SU-DHL-6 (cell line): Measurements from ENCODE around the gene BNC2.

Experiments used
- H2AFZ ChIP-seq: fragments of 200-600 bp; sonication (generic); 2 replicates; pipeline ENCODE4 v1.6.1; 2014; ENCODE audit warnings: low read depth, mild to moderate bottlenecking, moderate library complexity, mixed read lengths, antibody characterized with exemption, low read length; ENCODE audit not compliant: severe bottlenecking
- H3F3A ChIP-seq: fragments of 200-600 bp; shearing (Covaris generic); 2 replicates; pipeline ENCODE4 v1.6.0; 2016; ENCODE audit warnings: antibody characterized with exemption, mild to moderate bottlenecking; ENCODE audit not compliant: insufficient read depth
- H3K27ac ChIP-seq: fragments of 200-600 bp; sonication (generic); 2 replicates; pipeline ENCODE4 v1.5.1; 2016; ENCODE audit warnings: low read depth, mild to moderate bottlenecking, low read length, moderate library complexity, mixed read lengths
- H3K27me3 ChIP-seq: fragments of 200-600 bp; sonication (generic), shearing (Covaris generic); 2 replicates; pipeline ENCODE4 v1.6.0; 2014; ENCODE audit warnings: mild to moderate bottlenecking, low read length
- H3K36me3 ChIP-seq: fragments of 200-600 bp; sonication (generic); 2 replicates; pipeline ENCODE4 v1.6.1; 2014; ENCODE audit warnings: mild to moderate bottlenecking, low read length, mixed read lengths
- H3K4me2 ChIP-seq: fragments of 300-600, 200-600 bp; shearing (Covaris generic), sonication (generic); 2 replicates; pipeline ENCODE4 v1.6.0; 2014; ENCODE audit warnings: low read length, low read depth, mild to moderate bottlenecking; ENCODE audit not compliant: poor library complexity, severe bottlenecking
- H3K4me3 ChIP-seq: fragments of 200-600 bp; sonication (generic); 2 replicates; pipeline ENCODE4 v1.5.1; 2014; ENCODE audit warnings: antibody characterized with exemption, low read length, mild to moderate bottlenecking, mixed read lengths; ENCODE audit not compliant: insufficient read depth, poor library complexity, severe bottlenecking
- H3K79me2 ChIP-seq: fragments of 200-600 bp; sonication (generic); 2 replicates; pipeline ENCODE4 v1.6.1; 2014; ENCODE audit warnings: mild to moderate bottlenecking, low read length, moderate library complexity; ENCODE audit not compliant: insufficient read depth
- H3K9ac ChIP-seq: fragments of 200-600 bp; sonication (generic); 2 replicates; pipeline ENCODE4 v1.7.0; 2014; ENCODE audit warnings: mild to moderate bottlenecking, low read length
- H3K9me2 ChIP-seq: fragments of 200-600 bp; sonication (generic); replicated peaks from 2 replicates; pipeline ENCODE4 v1.6.1; 2014; ENCODE audit warnings: low read length; ENCODE audit not compliant: insufficient read depth
- H3K9me3 ChIP-seq: fragments of 200-600 bp; sonication (generic); 2 replicates; pipeline ENCODE4 v1.6.1; 2014; ENCODE audit warnings: low read length, mixed read lengths; ENCODE audit not compliant: insufficient read depth
- H4K20me1 ChIP-seq: fragments of 200-600 bp; sonication (generic); 2 replicates; pipeline ENCODE4 v1.6.1; 2014; ENCODE audit warnings: low read depth, mild to moderate bottlenecking, antibody characterized with exemption, low read length, moderate library complexity, mixed read lengths
- CTCF ChIP-seq: fragments of 200-600 bp; sonication (generic); IDR thresholded peaks from one replicate; pipeline ENCODE4 v1.5.1; 2017; ENCODE audit warnings: antibody characterized with exemption, mild to moderate bottlenecking, low read length, moderate library complexity; ENCODE audit not compliant: insufficient read depth, poor library complexity, severe bottlenecking
- EZH2phosphoT487 ChIP-seq: fragments of 200-600 bp; sonication (generic), shearing (Covaris generic); conservative IDR thresholded peaks from 2 replicates; pipeline ENCODE4 v1.6.1; 2018; ENCODE audit warnings: mild to moderate bottlenecking, antibody characterized with exemption, low read length, moderate library complexity, mixed read lengths

Gene BNC2

DNA sequence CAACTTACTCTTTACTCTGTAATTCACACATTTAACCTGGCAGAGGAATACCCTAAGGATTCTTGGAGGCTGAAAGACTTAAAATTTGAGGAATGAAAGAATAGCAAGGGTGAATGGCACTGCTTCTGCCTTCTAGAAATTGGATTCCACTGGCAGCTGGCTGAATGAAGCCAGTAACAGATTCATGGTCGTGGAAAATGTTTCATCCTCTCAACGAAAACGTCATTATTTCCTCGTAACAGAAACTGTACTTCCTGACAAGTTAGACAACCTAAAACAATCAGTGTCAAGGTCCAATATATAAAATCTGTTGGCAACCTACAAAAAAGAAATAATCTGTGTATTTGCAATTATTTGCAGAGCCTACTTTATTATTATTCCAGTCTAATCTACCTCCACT, 39.7 kb downstream of the BNC2 start:
- no peak overlapping the region for H3K4me3 ChIP-seq

DNA sequence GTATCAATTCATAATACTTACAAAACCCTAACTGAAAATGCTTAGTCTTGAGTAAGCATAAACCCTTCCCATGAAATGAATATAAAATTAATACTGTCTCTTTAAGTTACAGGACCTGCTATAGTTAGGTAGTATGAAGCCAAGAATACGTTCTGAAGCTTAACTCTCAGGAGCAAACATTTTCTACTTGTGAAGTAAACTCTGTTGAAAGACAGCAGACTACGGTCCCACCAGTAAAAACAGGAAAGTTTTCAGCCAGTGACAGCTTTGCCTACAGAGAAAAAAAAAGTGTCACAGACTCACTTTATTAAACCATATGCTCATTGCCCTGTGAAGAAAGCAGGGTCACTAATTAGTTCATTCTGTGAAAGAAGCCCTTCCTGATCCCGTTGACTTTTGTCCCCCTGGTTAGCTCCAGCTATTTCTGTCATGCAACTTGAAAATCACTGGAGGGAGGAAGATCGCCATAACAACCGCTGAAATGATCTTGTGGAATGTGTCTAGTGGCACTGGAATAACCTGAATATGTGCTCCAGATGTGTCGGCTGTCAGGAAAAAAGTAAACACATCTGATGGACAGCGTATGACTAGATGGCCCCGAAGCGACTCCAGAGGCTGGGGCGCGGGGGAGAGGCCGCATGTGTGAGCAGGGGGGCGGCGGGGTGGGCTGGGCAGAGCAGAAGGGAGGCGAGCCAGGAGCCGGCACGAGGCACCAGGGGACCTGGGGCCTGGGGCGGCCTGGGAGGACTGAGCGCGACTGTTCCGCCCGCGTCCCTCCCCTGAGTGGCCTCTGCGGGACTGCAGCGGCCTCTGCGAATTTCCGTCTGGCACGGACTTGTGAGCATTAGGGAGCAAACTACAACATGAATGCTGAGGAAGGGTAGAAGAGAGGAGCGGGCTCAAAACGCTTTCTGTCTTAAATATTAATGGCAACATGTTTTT, 41.9 kb downstream of the BNC2 start:
- Histone ChIP-seq H3K79me2 (no peaks in the 10 kb centered on the region), H3K27me3 (no peaks in the 10 kb centered on the region), H3K27ac (no peak overlapping the region), H3K9me3 (no peaks in the 10 kb centered on the region), H2AFZ (no peak overlapping the region), H3K4me3 (no peak overlapping the region), H3F3A (no peaks in the 10 kb centered on the region), H3K4me2 (no peak overlapping the region), H4K20me1 (no peaks in the 10 kb centered on the region), H3K9ac (no peak overlapping the region), H3K9me2 (no peaks in the 10 kb centered on the region), H3K36me3 (no peaks in the 10 kb centered on the region)
- TF ChIP-seq EZH2phosphoT487 (no peak), CTCF (no peak)

More for the DNA sequence above, 39.7 kb downstream of the BNC2 start:
- Histone ChIP-seq H4K20me1 (no peaks in the 10 kb centered on the region), H3K9me2 (no peaks in the 10 kb centered on the region), H2AFZ (no peak overlapping the region), H3K27ac (no peak overlapping the region), H3K79me2 (no peaks in the 10 kb centered on the region), H3F3A (no peaks in the 10 kb centered on the region), H3K9me3 (no peaks in the 10 kb centered on the region), H3K36me3 (no peaks in the 10 kb centered on the region), H3K4me2 (no peak overlapping the region), H3K9ac (no peak overlapping the region), H3K27me3 (no peaks in the 10 kb centered on the region)
- no peak for TF ChIP-seq CTCF
- TF ChIP-seq EZH2phosphoT487 = no peak

- H3K27ac ChIP-seq = no peak overlapping the region
- H3K79me2 ChIP-seq = no peaks in the 10 kb centered on the region
- no peak overlapping the region for H3K9ac ChIP-seq
- no peaks in the 10 kb centered on the region for H4K20me1 ChIP-seq
- no peaks in the 10 kb centered on the region for H3K9me3 ChIP-seq
- H3K4me2 ChIP-seq = no peak overlapping the region
- no peaks in the 10 kb centered on the region for H3K27me3 ChIP-seq
- TF ChIP-seq EZH2phosphoT487 (no peak), CTCF (no peak)
- no peak overlapping the region for H2AFZ ChIP-seq
- no peak overlapping the region for H3K4me3 ChIP-seq
- no peaks in the 10 kb centered on the region for H3K9me2 ChIP-seq
- no peaks in the 10 kb centered on the region for H3F3A ChIP-seq
- H3K36me3 ChIP-seq = no peaks in the 10 kb centered on the region
These were observed 44.4 kb downstream of the BNC2 start for GRCh38 chr9:16825971-16826625.
